Activated B cell treated with CpG ODN at 0.5 μM for 24 hours (primary cell): ENCODE results near the gene SYTL2. TPM values are rescaled to one million over a fixed set of nuclear protein-coding genes. Genes with fewer than 3 reads are reported as not detected.

ENCODE experiments used
- ATAC-seq: fragments of 200-7000 bp; cut with Tn5 transposase; one replicate; pipeline ENCODE4 v1.10.0; 2021; ENCODE audit warnings: low read depth, mild to moderate bottlenecking, moderate library complexity
- CTCF ChIA-PET: fragments of 350-600 bp; sonication (Branson Sonifier 250); formaldehyde crosslinking; loops from one replicate; lab custom pipeline; 2021; ENCODE audit warnings: antibody characterized with exemption; lab: Charles Lee
- POLR2A ChIA-PET: fragments of 350-600 bp; sonication (Branson Sonifier 250); formaldehyde crosslinking; loops from one replicate; lab custom pipeline; 2021; ENCODE audit warnings: antibody characterized with exemption; lab: Charles Lee
- DNase-seq: peaks from one replicate; pipeline ENCODE4 v3.0.0; 2022
- H3K27ac Mint-ChIP-seq: one replicate; pipeline ENCODE4 v1.8.0; 2020; ENCODE audit warnings: mixed read lengths
- H3K27me3 Mint-ChIP-seq: one replicate; pipeline ENCODE4 v1.8.0; 2021; ENCODE audit warnings: mixed read lengths
- H3K36me3 Mint-ChIP-seq: one replicate; pipeline ENCODE4 v1.8.0; 2021; ENCODE audit warnings: low read depth, mixed read lengths
- H3K4me1 Mint-ChIP-seq: one replicate; pipeline ENCODE4 v1.8.0; 2021; ENCODE audit warnings: mixed read lengths
- H3K4me3 Mint-ChIP-seq: one replicate; pipeline ENCODE4 v1.8.0; 2020; ENCODE audit warnings: mild to moderate bottlenecking, mixed read lengths
- H3K9me3 Mint-ChIP-seq: one replicate; pipeline ENCODE4 v1.8.0; 2020; ENCODE audit warnings: mixed read lengths
- CTCF ChIP-seq: fragments of 200-600 bp; IDR thresholded peaks from one replicate; pipeline ENCODE4 v1.8.0; 2022; ENCODE audit warnings: antibody characterized with exemption, mild to moderate bottlenecking
- intact Hi-C: fragments of 100-400 bp; cut with micrococcal nuclease; formaldehyde crosslinking; loops from one replicate; pipeline ENCODE4 v1.15.1; 2024
- total RNA-seq: library from RNA; stranded (reverse); gene quantifications from 2 replicates; pipeline ENCODE4 v1.2.3, GENCODE V29; 2022

The SYTL2 gene
- total RNA-seq, 1 donor from 2014 or later, result 1.1 TPM

DNA sequence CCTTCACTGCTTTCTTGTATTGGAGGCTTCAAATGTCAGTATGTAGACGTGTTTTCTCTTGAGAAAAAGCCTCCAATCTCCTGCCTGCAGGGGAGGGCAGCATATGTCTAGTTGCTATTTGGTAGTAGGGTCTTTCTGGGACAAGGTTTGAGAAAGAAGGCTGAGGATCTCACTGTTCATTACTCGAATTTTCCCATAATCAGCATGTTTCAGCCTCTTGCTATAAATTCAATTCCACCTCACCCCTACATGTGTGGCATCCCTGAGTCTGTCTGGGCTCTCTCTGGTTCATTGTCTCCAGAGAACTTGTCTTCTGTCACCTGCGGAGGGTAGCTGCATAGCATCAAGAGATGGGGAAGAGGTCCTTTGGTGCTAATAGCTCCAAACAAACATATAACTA, 24.8 kb upstream of the SYTL2 start:
- TF ChIP-seq CTCF, result no peak
- Mint-ChIP-seq H3K36me3 (no peaks in the 10 kb centered on the region), H3K4me3 (no peak overlapping the region), H3K27me3 (no peaks in the 10 kb centered on the region), H3K9me3 (peaks cover 8% of the 10 kb centered on the region), H3K27ac (no peak overlapping the region), H3K4me1 (no peaks in the 10 kb centered on the region)
- ATAC-seq, result no peak
- DNase-seq, result no peak
- POLR2A ChIA-PET, result no interaction called here
- intact Hi-C loops, result no loop called here
- CTCF ChIA-PET, result no interaction called here

DNA sequence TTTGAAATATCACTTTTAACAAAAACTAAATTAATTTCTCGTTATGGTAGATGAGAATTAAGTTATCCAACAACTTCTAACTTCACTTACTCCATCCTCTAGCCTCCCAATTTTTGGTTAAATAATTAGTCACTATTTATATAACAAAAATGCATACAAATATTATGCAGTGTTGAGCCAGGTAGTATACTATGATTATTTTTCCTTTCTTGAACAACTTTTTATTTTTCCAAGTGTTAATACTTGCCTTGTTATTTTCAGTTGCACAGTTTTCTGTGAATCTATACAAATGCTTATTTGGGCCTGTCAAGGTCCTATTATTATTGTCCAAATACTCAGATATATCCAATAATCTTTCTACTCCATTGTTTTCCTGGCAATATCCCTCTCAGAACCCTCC, 24.3 kb upstream of the SYTL2 start:
- Mint-ChIP-seq H3K4me3 (no peak overlapping the region), H3K27me3 (no peaks in the 10 kb centered on the region), H3K27ac (no peak overlapping the region), H3K36me3 (no peaks in the 10 kb centered on the region), H3K9me3 (peaks cover 8% of the 10 kb centered on the region), H3K4me1 (no peaks in the 10 kb centered on the region)
- no peak for TF ChIP-seq CTCF
- DNase-seq (no peak), ATAC-seq (no peak)
- CTCF ChIA-PET, result no interaction called here
- POLR2A ChIA-PET, result no interaction called here
- intact Hi-C loops, result no loop called here

- intact Hi-C loops, result no loop called here
- Mint-ChIP-seq H3K9me3 (peaks cover 8% of the 10 kb centered on the region), H3K36me3 (no peaks in the 10 kb centered on the region), H3K4me1 (no peaks in the 10 kb centered on the region), H3K27me3 (no peaks in the 10 kb centered on the region), H3K4me3 (no peak overlapping the region), H3K27ac (no peak overlapping the region)
- DNase-seq (no peak), ATAC-seq (no peak)
- ChIA-PET POLR2A (no interaction called here), CTCF (no interaction called here)
- no peak for TF ChIP-seq CTCF
Observed at GRCh38 chr11:85831050-85831449, 20.1 kb upstream of the SYTL2 start.

- no peak overlapping the region for H3K27ac Mint-ChIP-seq
- H3K4me3 Mint-ChIP-seq, result no peak overlapping the region
- H3K27me3 Mint-ChIP-seq, result no peaks in the 10 kb centered on the region
- H3K36me3 Mint-ChIP-seq, result no peaks in the 10 kb centered on the region
- H3K4me1 Mint-ChIP-seq, result no peaks in the 10 kb centered on the region
- no peak for DNase-seq
- no peak for TF ChIP-seq CTCF
- ChIA-PET CTCF (no interaction called here), POLR2A (no interaction called here)
- no peaks in the 10 kb centered on the region for H3K9me3 Mint-ChIP-seq
- no peak for ATAC-seq
- intact Hi-C loops, result no loop called here
Observed at GRCh38 chr11:85829172-85829571, 18.2 kb upstream of the SYTL2 start.

GRCh38 chr11:85828640-85828978, 17.7 kb upstream of the SYTL2 start:
- H3K27me3 Mint-ChIP-seq, result no peaks in the 10 kb centered on the region
- intact Hi-C loops, result no loop called here
- H3K4me1 Mint-ChIP-seq, result no peaks in the 10 kb centered on the region
- ChIA-PET CTCF (no interaction called here), POLR2A (no interaction called here)
- H3K9me3 Mint-ChIP-seq, result no peaks in the 10 kb centered on the region
- no peak overlapping the region for H3K27ac Mint-ChIP-seq
- no peak overlapping the region for H3K4me3 Mint-ChIP-seq
- TF ChIP-seq CTCF, result no peak
- DNase-seq (no peak), ATAC-seq (no peak)
- H3K36me3 Mint-ChIP-seq, result no peaks in the 10 kb centered on the region
